ENCODE data around the gene SSPN.

The SSPN gene

DNA sequence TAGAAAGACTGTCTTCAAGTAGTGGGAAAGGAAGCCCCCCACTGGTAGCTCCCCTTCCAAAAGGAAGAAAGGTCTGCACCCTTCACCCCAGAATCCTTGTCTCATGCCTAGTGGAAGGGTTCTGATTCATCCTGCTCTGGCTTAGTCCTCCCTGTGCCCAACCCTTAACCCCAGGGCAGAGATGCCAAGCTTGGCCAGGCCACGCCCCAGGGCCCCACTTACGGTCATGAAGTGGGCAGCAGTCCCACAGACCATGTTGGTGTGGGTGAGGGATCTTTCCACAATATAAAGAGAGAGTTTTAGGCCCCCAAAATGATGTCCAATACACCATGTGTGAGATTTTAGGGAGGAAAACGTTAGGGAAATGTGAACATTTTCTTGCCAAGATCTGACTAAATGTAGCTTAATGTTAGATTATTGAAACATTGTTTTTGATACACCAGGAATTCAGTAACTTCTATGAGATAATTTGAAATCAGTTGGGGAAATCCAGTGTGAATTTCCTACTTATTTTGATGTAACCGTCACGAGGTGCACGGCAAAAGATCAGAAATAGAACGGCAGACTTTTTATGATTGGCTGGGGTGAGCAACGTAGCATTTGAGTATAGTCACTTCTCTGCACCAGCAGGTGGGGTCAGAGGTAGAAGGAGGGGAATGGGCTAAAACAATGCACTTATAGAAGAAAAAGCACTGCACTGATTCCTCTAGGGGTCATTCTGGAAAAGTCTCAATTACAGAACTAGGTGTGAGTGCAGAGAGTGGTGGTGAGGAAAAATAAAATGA lies 8.2 kb upstream of the SSPN start:
- DNase-seq (ENCODE audit: low read depth in 2 of 2), result no peak

DNA sequence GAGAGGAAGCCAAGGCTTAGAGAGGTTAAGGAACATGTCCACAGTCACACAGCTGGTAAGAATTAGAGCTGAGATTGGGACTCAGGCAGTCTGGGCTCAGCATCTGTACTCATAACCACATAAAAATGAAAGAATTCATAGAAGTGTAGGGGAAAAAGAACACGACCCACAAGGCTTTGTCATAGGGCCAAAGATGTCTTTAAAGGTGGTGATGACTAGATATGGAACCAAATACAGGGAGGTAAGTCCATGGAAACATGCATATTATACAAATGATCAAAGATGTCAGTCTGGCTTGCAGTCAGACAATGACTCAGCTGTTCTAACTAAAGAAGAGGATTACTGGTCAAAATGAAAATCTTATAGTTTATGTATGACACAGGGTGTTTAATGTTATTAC lies 7.2 kb upstream of the SSPN start:
- no peak for DNase-seq (ENCODE audit: low read depth in 2 of 2)

DNA sequence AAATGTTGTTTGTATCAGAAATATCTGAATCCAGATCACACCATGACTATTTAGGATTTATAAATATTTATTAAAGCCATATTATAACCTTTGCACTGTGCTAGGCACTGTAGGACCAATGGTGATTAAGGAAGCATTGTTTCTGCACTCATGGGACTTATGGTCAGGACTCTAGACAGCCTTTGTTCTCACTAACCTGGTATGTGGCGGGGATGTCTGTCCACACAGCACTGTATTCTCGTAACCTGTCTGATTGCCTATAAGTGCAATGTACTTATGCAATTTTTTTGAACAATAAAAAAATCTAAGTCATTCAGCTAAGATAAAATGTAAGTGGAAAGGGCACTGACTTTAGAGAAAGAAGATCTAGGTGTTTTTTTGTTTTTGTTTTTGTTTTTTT lies 6.7 kb upstream of the SSPN start:
- DNase-seq (ENCODE audit: low read depth in 2 of 2), result no peak

DNA sequence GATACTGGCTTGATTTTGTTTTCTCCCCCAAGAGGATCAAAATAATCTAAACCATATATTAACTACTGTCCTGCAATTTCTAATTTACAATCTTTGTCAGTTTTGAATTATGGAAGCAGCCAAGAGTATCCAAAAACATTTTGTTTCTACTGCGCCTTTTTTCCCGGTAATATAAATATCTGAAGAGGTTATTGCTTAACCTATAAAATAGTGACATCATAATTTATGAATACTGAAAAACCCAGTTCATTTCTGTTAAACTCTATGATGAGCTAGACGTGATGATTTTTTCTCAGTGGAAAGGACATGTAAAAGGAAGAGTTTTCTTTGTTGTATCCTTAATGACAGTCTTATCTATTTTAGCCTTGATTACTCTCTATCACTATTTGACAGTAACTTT lies 3.2 kb upstream of the SSPN start:
- DNase-seq (ENCODE audit: low read depth in 2 of 2), result no peak

DNA sequence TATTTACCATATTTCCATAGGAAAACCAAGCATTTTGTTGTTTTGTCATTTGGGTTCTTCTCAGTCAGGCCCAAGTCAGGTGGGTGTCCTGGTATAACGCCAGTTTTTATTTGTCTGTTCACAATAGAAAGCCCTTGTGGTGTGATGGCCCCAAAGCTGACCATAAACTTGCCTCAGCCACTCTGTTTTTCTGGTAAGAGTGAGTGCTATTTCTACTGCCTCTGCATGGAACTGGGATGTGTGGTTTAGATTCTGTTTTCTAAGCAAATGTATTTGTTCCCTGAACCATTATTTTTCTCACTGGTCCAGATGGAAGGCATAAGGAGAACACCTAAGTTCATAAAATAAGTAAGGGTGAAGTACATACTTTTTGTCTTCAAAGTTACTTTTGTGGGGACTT lies 1.8 kb upstream of the SSPN start:
- no peak for DNase-seq (ENCODE audit: low read depth in 2 of 2)

DNA sequence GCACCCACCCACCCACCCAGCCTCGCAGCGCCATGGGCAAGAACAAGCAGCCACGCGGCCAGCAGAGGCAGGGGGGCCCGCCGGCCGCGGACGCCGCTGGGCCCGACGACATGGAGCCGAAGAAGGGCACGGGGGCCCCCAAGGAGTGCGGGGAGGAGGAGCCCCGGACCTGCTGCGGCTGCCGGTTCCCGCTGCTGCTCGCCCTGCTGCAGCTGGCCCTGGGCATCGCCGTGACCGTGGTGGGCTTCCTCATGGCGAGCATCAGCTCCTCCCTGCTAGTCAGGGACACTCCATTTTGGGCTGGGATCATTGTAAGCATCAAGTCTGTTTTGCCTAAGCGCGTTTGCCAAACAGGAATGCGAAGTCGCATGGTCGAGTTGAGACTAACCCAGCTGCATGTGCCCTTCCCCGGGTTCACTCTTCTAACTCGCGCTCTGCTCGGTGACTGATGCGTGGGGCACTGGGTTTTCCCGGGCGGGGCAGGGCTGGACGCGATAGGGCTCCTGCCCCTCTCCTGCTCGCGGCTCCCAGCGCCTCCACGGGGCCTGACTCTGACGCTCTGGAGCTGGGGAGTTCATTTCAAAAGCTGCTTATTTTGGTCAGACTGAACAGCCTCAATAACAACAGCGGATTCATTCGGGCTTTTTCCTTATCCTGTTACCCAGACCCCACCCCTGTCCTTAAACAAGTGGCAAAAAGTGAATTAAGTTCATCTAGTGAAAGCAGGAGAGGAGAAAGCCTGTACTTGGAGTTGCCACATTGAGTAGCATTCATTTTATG lies 458 bp downstream of the SSPN start:
- no peak for DNase-seq (ENCODE audit: low read depth in 2 of 2)

DNA sequence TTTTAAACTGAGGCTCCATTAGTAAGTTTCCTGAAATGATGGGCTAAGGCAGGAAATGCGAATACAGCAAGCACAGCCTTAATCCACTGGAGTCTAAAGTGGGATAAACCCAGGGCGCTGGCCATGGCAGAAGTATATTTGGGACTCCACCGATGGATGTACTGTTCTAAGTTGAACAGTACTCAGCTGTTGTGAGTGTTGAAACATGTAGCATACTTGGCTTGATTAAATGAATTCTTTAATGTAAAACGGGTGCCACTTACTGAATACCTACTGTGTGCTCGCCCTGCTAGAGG lies 996 bp downstream of the SSPN start:
- DNase-seq (ENCODE audit: low read depth in 2 of 2), result no peak

DNA sequence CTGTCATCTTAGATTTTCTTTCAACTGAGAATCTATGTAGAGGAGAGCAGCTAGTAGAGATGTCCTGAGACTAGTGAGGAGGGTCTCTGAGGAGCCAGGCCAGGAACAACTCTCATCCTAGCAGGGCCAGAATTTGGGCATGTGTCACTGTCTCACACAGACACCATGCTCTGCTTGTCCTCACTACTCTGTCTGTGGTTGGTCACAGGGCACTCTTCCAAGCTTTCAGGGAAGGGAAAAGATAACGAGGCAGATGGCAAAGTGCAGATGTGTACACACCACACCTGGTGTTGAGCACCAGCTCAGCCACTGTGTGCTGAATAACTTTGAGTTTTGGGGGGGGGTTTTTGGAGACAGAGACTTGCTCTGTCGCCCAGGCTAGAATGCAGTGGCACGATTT lies 2.5 kb downstream of the SSPN start:
- no peak for DNase-seq (ENCODE audit: low read depth in 2 of 2)

DNA sequence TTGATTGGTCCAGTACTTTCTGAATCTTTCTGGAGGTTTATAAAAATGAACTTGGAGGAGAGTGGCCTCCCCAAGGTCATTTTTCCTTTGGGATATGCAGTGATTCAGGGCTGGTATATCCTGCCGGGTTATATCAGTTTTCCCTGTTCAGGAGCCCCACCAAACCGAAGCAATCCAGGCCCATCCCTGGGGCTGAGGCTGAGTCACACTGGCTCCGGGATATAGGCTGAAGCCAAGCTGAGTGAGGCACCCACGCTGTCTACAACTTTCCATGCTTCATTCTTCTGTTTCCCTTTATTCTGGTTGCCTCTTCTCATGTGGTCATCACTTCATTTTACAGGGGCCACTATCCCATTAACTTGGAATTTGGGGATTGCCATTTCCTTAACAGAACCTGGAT lies 3.4 kb downstream of the SSPN start:
- DNase-seq (ENCODE audit: low read depth in 2 of 2), result no peak

DNA sequence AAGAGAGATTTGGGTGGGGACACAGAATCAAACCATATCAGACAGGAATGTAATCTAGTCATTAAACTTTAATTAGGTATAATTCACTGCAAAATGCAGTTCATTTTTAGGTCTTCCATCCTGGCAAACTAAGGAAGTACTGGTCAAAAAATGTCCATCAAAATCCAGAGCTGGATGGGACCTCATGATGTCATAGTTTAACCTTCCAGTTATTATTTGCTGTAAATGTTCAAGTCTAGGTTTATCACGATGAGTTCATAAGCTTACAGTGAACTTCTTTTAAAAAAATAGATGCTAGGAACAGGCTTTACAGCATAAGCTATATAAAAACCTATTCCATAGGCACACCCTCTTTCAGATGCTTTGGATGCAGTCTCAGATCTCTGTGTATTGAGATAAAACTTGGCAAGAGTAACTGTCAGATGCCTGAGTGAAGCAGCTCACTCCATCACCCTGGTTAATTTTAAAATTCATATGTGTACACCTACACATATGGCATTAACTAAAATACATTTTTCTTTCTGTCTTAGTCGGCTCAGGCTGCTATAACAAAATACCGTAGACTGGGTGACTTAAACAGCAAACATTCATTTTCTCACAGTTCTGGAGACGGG lies 7.9 kb downstream of the SSPN start:
- no peak for DNase-seq (ENCODE audit: low read depth in 2 of 2)

DNA sequence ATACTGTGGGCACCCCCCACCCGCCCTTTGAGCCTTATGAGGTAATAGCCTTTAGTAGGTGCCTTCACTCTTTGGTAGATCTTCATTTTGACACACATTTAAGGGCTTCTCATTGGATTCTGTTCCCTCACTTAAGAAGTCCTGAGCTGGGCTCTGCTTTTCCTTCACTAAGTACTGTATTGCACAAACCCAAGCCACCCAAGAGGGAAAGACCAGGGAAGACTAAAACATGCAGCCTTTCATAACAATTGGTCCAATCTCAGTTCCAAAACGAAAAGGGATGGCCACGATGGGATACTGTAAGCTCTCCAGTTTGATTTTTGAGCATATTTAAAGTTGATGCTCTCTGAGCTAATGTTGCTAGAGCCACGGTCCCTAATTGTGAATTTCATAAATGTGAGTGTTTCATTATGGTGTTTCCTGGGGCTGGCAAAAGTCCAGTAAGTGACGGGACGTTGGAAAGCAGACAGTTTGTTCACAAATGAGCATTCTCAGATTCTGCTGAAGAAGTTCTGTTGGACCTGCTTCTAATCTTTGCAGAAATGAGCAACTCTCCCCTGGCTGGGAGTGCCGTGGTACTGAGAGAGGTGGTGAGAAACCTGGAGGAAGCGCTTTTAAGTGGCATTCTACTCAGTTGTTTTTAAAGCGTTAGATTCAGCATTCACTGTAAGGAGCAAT lies 9.4 kb downstream of the SSPN start:
- DNase-seq (ENCODE audit: low read depth in 2 of 2), result no peak

DNA sequence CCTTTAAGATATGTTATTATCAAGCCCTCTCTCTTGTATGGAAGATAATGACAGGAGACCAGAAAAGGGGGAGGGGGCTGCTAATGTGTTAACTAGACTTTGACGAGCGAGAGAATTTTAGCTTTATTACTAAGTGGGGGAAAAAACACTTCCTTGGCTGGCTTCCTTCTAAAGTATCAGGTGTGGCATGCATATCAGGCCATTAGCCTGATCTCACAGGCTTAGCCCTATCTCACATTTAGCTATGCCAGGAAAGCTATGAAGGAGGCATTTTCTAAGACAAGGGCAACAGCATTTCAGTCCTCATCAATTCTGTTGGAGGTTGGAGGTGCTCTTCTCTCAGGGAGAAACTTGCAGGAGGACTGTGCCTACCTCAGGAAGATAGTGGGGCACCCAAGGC lies 9.9 kb downstream of the SSPN start:
- DNase-seq (ENCODE audit: low read depth in 2 of 2), result no peak

DNA sequence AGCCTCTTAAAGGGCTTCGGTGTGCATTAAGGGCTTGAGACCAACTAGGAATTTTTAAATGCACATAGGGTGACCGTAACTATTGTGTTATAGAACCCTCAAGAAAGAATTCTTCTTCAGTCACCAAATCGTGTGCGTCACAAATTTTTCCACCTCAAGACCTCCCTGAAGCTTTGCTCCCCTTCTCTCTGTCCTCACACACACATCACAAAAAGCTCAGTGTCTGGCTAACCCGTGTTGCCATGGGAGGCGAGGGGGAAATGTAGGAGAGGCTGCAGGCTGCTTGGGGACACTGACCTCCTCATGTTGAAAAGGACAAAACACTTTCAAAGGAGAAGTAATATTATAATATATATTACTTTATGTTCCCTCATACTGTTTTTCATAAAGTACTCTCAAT lies 10.6 kb downstream of the SSPN start:
- DNase-seq (ENCODE audit: low read depth in 2 of 2), result no peak

DNA sequence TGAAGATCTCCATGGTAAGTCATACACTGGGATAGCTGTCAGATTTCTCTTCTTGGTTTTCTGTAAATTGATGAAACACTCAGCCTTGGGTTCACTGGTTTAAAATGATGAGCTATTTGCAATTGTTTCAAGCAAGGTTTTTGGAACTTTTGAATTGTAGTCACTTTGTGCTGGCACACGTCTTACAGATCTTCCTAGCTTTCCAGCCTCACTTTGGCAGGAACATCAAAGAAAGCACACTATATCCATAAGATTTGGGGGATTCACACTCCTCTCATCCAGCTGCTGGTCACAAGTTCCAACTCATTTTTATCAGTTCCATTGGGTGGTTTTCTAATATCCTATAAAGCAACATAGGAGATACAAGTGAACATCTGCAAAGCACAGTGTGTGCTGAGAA lies 16.0 kb downstream of the SSPN start:
- DNase-seq (ENCODE audit: low read depth in 2 of 2), result no peak

DNA sequence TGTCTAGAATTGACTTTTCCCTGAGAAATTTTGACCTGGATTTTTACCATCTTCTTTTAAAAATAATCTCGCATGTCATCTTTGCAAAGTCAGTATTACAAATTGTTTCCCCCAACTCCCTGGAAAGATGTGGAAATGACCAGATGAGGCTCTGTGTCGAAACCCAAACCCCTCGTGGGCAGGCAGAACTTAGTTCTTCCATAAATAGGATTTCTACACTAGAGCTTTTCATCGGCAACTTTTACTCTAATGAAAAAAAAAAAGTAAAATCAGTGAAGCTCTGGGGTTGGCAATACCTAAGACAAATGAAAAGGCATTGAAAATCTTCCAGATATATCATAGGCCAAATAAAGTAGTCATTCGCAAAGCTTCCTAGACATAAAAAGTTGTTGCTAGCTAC lies 17.0 kb downstream of the SSPN start:
- no peak for DNase-seq (ENCODE audit: low read depth in 2 of 2)

DNA sequence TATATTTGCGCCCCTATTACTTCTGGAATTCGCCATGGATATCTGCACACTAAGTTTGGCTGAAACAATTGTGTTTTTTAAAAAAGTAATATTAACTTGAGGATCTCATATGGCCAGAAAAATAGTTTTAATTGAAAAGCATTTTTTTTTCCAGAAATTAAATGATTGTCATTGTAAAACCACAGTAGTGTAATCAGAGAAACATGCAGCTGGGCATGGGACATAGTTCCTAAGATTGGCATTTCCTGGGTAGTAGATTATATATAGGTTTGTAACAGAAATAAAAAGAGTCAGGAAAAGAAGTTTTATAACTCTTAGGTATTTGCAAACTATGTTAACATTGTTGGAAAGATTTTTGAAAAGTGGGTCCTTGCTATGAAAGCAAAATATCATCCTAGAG lies 17.6 kb downstream of the SSPN start:
- no peak for DNase-seq (ENCODE audit: low read depth in 2 of 2)

DNA sequence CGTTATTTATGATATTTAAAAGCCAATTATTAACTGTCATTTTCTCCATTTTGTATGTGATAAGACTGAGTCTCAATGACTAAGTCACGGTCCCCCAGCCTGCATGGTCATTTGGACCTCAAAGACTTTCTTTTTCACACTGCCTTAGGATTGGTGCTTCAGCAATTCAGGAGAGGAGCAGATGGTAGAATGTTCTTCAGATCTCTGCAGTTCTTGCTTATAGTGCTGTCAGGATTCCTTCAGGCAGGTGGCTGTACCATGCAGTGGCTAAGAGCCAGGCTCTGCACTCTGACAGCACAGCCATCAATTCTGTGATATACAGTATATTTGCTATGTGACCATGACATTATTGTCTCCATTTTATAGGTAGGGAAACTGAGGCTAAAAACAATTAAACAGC lies 18.7 kb downstream of the SSPN start:
- no peak for DNase-seq (ENCODE audit: low read depth in 2 of 2)

DNA sequence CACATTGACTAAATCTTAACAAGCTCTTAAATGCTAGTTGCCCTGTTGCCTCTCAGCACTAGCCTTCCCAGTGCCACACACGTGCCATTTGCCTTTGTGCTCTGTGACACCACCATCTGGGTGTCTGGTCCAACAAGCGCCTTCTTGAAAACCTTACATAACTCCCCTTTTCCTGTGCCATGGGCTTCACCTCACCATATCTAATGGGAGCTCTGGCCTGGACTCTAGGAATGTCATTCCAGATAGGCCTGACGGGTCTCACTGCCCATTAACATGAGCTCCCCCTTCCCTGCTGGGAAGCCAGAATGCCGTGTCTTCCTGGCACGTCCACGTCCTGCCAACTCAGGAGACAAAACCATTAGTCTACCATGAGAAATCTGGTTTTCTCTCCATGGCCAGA lies 24.4 kb downstream of the SSPN start:
- DNase-seq (ENCODE audit: low read depth in 2 of 2), result no peak

DNA sequence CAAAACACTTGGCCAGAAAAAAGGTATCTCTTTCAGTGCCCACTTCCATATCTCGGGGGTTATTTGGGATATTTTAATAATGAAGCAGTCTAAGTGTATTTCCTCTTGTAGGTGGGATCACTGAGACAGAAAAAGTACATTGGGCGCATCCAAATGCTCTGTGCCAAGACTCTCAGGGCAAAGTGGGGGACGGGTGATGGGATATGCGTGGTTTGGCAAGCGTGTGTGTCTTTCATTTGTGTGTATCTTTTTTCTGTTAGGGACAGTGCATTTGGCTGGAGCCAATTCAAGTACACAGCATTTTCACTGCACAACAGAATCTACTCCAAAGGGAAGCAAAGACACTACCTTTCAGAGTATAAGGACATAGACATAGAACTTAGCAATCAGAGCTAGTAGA lies 29.3 kb downstream of the SSPN start:
- no peak for DNase-seq (ENCODE audit: low read depth in 2 of 2)

DNA sequence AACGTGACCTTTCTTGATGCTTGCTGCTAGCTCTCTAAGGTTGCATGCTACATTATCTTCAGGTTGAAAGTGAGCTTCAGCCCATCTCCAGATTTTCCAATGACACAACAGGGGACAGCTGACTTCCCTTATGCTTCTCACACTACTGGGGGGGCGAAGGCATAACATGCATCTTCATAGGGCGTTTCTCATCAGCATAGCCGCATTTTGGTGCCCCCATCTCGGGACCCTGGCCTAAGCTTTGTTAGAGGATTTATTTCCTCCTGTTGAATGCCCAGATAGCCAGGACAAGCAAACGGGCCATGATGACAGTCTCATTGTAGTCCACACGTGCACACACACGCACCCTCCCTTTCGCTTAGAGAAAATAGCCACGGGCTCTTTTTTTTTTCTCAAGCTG lies 30.7 kb downstream of the SSPN start:
- no peak for DNase-seq (ENCODE audit: low read depth in 2 of 2)

DNA sequence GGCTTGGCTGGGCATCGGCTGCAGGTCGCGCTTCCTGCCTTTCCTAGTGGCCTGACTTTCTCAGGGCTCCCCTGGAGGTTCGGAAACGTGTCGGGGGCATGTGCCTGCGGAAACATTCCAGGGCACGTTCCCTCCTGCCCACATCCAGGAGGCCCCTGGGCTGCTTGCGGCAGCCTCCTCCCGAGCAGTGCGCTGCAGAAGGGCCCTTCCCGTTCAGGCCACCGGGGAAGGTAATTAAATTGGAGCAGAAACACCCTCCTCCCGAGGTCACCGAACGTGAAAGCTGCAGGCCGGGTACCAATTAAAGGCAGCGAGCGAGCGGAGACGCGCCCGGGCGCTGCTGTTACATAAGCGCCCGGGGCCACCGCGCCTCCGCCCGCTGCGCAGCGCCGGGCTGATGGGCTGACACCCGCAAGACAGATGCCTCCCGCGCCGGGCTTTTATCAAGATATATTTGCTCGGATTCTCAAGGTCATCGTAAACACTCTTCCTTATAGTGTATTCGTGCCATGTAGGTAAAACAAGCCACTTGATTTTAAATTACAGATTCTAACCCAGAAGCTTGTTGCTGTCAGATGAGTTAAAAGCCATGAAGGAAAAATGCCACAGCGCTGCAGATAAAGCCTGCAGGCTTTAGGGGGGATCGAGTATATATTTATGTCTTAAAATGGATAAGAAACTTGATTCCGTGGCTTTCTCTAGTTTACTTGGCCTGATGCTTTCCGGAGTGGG lies 31.4 kb downstream of the SSPN start:
- no peak for DNase-seq (ENCODE audit: low read depth in 2 of 2)

DNA sequence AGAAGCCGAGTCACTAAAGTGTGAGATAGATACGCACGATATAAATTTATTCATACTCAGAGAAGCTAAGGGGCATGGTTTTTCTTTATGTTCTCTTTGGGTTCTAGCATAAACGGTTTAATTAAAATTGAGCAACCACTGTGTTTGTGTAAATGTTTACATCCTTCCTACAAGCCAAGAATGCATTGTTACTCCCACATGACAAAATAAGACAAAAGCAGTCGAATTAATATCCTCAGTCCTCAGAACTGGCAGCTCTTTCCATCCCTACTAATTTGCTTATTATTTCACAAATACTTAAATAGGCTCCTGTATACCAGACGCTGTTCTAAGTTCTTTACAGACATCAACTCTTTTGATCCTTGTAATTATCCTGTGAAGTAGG lies 32.0 kb downstream of the SSPN start:
- DNase-seq (ENCODE audit: low read depth in 2 of 2), result no peak

Data from stimulated activated CD8-positive, alpha-beta memory T cell treated with anti-CD3 and anti-CD28 coated beads, Interleukin-15, amount 100 ng/mL, for 4 hours (primary cell).